Measurements from ENCODE around the gene PLCB4.

PLCB4 gene

GRCh38 chr20:9517297-9518162 lies 448.6 kb downstream of the PLCB4 start:
- no peaks in the 10 kb centered on the region for H3K27me3 ChIP-seq (ENCODE audit: low read length)
- H2AFZ ChIP-seq (ENCODE audit: low read depth, low read length, severe bottlenecking), result no peak overlapping the region
- H3K4me2 ChIP-seq (ENCODE audit: low read depth, low read length, poor library complexity, severe bottlenecking), result no peak overlapping the region
- no peaks in the 10 kb centered on the region for H3K9me2 ChIP-seq (replicated peaks; ENCODE audit: insufficient read depth, low read length)
- no peaks in the 10 kb centered on the region for H3K79me2 ChIP-seq (ENCODE audit: insufficient read depth, low read length)
- H3K9me3 ChIP-seq (ENCODE audit: insufficient read depth, low read length), result no peaks in the 10 kb centered on the region
- H3K9ac ChIP-seq (ENCODE audit: low read length), result no peak overlapping the region
- H3K4me3 ChIP-seq (ENCODE audit: insufficient read depth, low read length, poor library complexity, severe bottlenecking), result no peak overlapping the region
- H3K36me3 ChIP-seq (ENCODE audit: low read length), result no peaks in the 10 kb centered on the region
- no peak for TF ChIP-seq CTCF (IDR thresholded peaks at IDR 0.05; ENCODE audit: insufficient read depth, low read length, poor library complexity, severe bottlenecking)
- no peak for TF ChIP-seq EZH2phosphoT487 (conservative IDR thresholded peaks at IDR 0.05; ENCODE audit: low read length)
- no peaks in the 10 kb centered on the region for H3F3A ChIP-seq (ENCODE audit: insufficient read depth)
- H4K20me1 ChIP-seq (ENCODE audit: low read depth, low read length), result no peaks in the 10 kb centered on the region
- no peak overlapping the region for H3K27ac ChIP-seq (ENCODE audit: low read depth, low read length)

- H3K4me3 ChIP-seq (ENCODE audit: insufficient read depth, low read length, poor library complexity, severe bottlenecking), result no peak overlapping the region
- no peaks in the 10 kb centered on the region for H3F3A ChIP-seq (ENCODE audit: insufficient read depth)
- no peaks in the 10 kb centered on the region for H3K27me3 ChIP-seq (ENCODE audit: low read length)
- TF ChIP-seq EZH2phosphoT487 (conservative IDR thresholded peaks at IDR 0.05; ENCODE audit: low read length) (no peak), CTCF (IDR thresholded peaks at IDR 0.05; ENCODE audit: insufficient read depth, low read length, poor library complexity, severe bottlenecking) (no peak)
- H3K9me3 ChIP-seq (ENCODE audit: insufficient read depth, low read length), result no peaks in the 10 kb centered on the region
- H3K9ac ChIP-seq (ENCODE audit: low read length), result no peak overlapping the region
- H3K79me2 ChIP-seq (ENCODE audit: insufficient read depth, low read length), result no peaks in the 10 kb centered on the region
- H2AFZ ChIP-seq (ENCODE audit: low read depth, low read length, severe bottlenecking), result no peak overlapping the region
- no peaks in the 10 kb centered on the region for H4K20me1 ChIP-seq (ENCODE audit: low read depth, low read length)
- no peak overlapping the region for H3K27ac ChIP-seq (ENCODE audit: low read depth, low read length)
- no peaks in the 10 kb centered on the region for H3K36me3 ChIP-seq (ENCODE audit: low read length)
- no peaks in the 10 kb centered on the region for H3K9me2 ChIP-seq (replicated peaks; ENCODE audit: insufficient read depth, low read length)
- H3K4me2 ChIP-seq (ENCODE audit: low read depth, low read length, poor library complexity, severe bottlenecking), result no peak overlapping the region
Measured at GRCh38 chr20:9518576-9519175, 449.8 kb downstream of the PLCB4 start.

- no peak overlapping the region for H3K4me3 ChIP-seq (ENCODE audit: insufficient read depth, low read length, poor library complexity, severe bottlenecking)
- no peaks in the 10 kb centered on the region for H3K9me2 ChIP-seq (replicated peaks; ENCODE audit: insufficient read depth, low read length)
- H3K27me3 ChIP-seq (ENCODE audit: low read length), result no peaks in the 10 kb centered on the region
- no peaks in the 10 kb centered on the region for H3K9me3 ChIP-seq (ENCODE audit: insufficient read depth, low read length)
- H3K79me2 ChIP-seq (ENCODE audit: insufficient read depth, low read length), result no peaks in the 10 kb centered on the region
- no peaks in the 10 kb centered on the region for H3K36me3 ChIP-seq (ENCODE audit: low read length)
- H3F3A ChIP-seq (ENCODE audit: insufficient read depth), result no peaks in the 10 kb centered on the region
- H2AFZ ChIP-seq (ENCODE audit: low read depth, low read length, severe bottlenecking), result no peak overlapping the region
- TF ChIP-seq EZH2phosphoT487 (conservative IDR thresholded peaks at IDR 0.05; ENCODE audit: low read length), result no peak
- no peak for TF ChIP-seq CTCF (IDR thresholded peaks at IDR 0.05; ENCODE audit: insufficient read depth, low read length, poor library complexity, severe bottlenecking)
- no peak overlapping the region for H3K9ac ChIP-seq (ENCODE audit: low read length)
- H4K20me1 ChIP-seq (ENCODE audit: low read depth, low read length), result no peaks in the 10 kb centered on the region
- H3K27ac ChIP-seq (ENCODE audit: low read depth, low read length), result no peak overlapping the region
- no peak overlapping the region for H3K4me2 ChIP-seq (ENCODE audit: low read depth, low read length, poor library complexity, severe bottlenecking)
Measured at GRCh38 chr20:9520086-9520485, 451.2 kb downstream of the PLCB4 start.

Measured in SU-DHL-6 (cell line).